ENCODE measurements around the gene CDH13. TPM values are rescaled to one million over a fixed set of nuclear protein-coding genes. Genes with fewer than 3 reads are reported as not detected.

Gene CDH13
- total and polyA plus RNA-seq, 2 experiments from 2014 or later: 1.2 to 1.5 TPM

DNA sequence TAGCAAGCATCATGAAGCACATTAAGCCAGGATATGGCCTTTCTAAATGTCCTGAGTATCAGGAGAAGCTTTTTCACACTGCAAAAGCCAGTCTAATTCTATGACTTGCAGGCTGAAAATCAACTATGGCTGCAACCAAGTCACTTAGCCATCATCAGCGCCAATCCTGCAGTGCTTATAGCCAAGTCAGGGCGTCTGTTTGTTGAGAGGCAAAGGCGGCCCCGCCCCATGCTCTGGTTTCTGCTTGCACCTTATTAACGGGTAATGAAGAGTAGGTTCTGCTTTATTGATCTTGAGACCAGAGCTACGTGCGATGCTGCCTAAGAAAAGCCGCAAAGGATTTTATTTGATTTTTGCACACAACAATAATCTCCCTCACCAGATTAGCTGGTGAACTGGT lies 88.4 kb downstream of the CDH13 start:
- DNase-seq (ENCODE audit: low spot score): no peak
- Histone ChIP-seq H3K27me3 (peaks cover 10% of the 10 kb centered on the region), H3K79me2 (no peaks in the 10 kb centered on the region), H4K20me1 (ENCODE audit: insufficient read depth, poor library complexity, severe bottlenecking) (no peaks in the 10 kb centered on the region), H3K36me3 (replicated peaks; ENCODE audit: insufficient read depth, low read depth) (no peaks in the 10 kb centered on the region), H3K27ac (no peak overlapping the region), H3K4me3 (no peak overlapping the region), H3K9me3 (ENCODE audit: low read depth) (no peaks in the 10 kb centered on the region), H2AFZ (no peak overlapping the region), H3K4me1 (ENCODE audit: insufficient read depth) (no peaks in the 10 kb centered on the region), H3K4me2 (no peak overlapping the region), H3K9me2 (replicated peaks; ENCODE audit: insufficient read depth) (no peaks in the 10 kb centered on the region)
- TF ChIP-seq EZH2phosphoT487 (IDR thresholded peaks at IDR 0.05; ENCODE audit: low read depth, severe bottlenecking, unreplicated experiment) (no peak), EZH2 (IDR thresholded peaks at IDR 0.05; ENCODE audit: borderline replicate concordance) (no peak)
- TF ChIP-seq, protein P1, sequence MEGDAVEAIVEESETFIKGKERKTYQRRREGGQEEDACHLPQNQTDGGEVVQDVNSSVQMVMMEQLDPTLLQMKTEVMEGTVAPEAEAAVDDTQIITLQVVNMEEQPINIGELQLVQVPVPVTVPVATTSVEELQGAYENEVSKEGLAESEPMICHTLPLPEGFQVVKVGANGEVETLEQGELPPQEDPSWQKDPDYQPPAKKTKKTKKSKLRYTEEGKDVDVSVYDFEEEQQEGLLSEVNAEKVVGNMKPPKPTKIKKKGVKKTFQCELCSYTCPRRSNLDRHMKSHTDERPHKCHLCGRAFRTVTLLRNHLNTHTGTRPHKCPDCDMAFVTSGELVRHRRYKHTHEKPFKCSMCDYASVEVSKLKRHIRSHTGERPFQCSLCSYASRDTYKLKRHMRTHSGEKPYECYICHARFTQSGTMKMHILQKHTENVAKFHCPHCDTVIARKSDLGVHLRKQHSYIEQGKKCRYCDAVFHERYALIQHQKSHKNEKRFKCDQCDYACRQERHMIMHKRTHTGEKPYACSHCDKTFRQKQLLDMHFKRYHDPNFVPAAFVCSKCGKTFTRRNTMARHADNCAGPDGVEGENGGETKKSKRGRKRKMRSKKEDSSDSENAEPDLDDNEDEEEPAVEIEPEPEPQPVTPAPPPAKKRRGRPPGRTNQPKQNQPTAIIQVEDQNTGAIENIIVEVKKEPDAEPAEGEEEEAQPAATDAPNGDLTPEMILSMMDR (IDR thresholded peaks at IDR 0.05; ENCODE audit: poor library complexity): no peak
- 49% methylated on average over 8 of the region's 8 CpGs for WGBS (ENCODE audit: low lambda C conversion rate, missing lambda C conversion rate)

DNA sequence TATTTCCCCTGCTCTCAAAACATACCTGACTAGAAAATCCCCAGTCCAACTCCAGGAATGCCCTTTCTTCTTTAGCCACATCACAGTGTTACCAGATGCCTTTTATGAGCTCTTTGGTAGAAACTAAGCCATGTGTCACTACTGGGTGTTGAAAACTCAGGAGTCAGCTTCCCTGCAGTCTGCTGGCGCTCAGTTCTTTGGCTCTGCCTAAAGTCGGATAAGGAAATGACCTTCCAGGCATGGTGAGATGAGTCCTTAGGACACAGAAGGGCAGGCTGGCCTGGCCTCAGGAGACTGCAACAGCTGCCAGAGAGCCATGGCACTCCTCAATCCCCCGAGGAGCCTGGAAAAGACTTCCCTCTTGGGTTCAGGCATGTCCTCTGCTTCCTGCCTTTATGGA lies 89.1 kb downstream of the CDH13 start:
- TF ChIP-seq EZH2phosphoT487 (IDR thresholded peaks at IDR 0.05; ENCODE audit: low read depth, severe bottlenecking, unreplicated experiment): no peak
- TF ChIP-seq EZH2 (IDR thresholded peaks at IDR 0.05; ENCODE audit: borderline replicate concordance): no peak
- TF ChIP-seq, protein P1 (IDR thresholded peaks at IDR 0.05; ENCODE audit: poor library complexity): no peak

DNA sequence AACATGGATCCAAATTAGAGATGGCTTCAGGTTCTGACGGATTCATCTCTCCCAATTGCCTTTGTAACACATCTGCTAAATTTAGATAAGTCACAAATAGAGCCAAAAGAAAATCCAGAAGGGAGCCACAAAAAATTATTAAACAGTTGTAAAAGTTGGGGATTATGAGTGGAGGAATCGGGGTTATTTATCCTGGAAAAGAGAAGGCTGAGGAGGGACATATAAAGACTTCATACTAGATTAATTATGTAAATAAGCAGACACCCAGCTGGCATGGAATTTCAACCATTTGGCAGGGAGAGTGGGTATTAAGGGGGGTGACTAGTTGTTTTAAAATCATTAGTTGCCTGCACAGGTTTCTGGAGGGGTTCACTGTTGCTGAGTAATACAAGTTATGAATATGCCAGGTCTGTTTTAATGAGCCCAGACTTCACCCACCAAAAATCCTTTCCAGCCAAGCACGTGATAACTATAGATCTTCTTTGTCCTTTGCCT lies 89.6 kb downstream of the CDH13 start:
- Histone ChIP-seq H3K4me3 (no peak overlapping the region), H3K9me2 (replicated peaks; ENCODE audit: insufficient read depth) (no peaks in the 10 kb centered on the region), H4K20me1 (ENCODE audit: insufficient read depth, poor library complexity, severe bottlenecking) (no peaks in the 10 kb centered on the region), H2AFZ (no peak overlapping the region), H3K79me2 (no peaks in the 10 kb centered on the region), H3K27me3 (peaks cover 10% of the 10 kb centered on the region), H3K9me3 (ENCODE audit: low read depth) (no peaks in the 10 kb centered on the region), H3K27ac (no peak overlapping the region), H3K4me2 (no peak overlapping the region), H3K4me1 (ENCODE audit: insufficient read depth) (no peaks in the 10 kb centered on the region), H3K36me3 (replicated peaks; ENCODE audit: insufficient read depth, low read depth) (no peaks in the 10 kb centered on the region)
- TF ChIP-seq EZH2phosphoT487 (IDR thresholded peaks at IDR 0.05; ENCODE audit: low read depth, severe bottlenecking, unreplicated experiment) (no peak), EZH2 (IDR thresholded peaks at IDR 0.05; ENCODE audit: borderline replicate concordance) (no peak)
- TF ChIP-seq, protein P1 (IDR thresholded peaks at IDR 0.05; ENCODE audit: poor library complexity): no peak
- DNase-seq (ENCODE audit: low spot score): no peak
- 83% methylated on average over 3 of the region's 3 CpGs for WGBS (ENCODE audit: low lambda C conversion rate, missing lambda C conversion rate)

More for the DNA sequence above, 89.1 kb downstream of the CDH13 start:
- DNase-seq (ENCODE audit: low spot score): no peak
- H4K20me1 ChIP-seq (ENCODE audit: insufficient read depth, poor library complexity, severe bottlenecking): no peaks in the 10 kb centered on the region
- H3K9me2 ChIP-seq (replicated peaks; ENCODE audit: insufficient read depth): no peaks in the 10 kb centered on the region
- 54% methylated on average over 3 of the region's 3 CpGs for WGBS (ENCODE audit: low lambda C conversion rate, missing lambda C conversion rate)
- H3K79me2 ChIP-seq: no peaks in the 10 kb centered on the region
- no peaks in the 10 kb centered on the region for H3K9me3 ChIP-seq (ENCODE audit: low read depth)
- no peak overlapping the region for H3K27ac ChIP-seq
- no peak overlapping the region for H2AFZ ChIP-seq
- no peak overlapping the region for H3K4me2 ChIP-seq
- H3K4me3 ChIP-seq: no peak overlapping the region
- peaks cover 10% of the 10 kb centered on the region for H3K27me3 ChIP-seq
- H3K36me3 ChIP-seq (replicated peaks; ENCODE audit: insufficient read depth, low read depth): no peaks in the 10 kb centered on the region
- no peaks in the 10 kb centered on the region for H3K4me1 ChIP-seq (ENCODE audit: insufficient read depth)

All from hepatocyte (in vitro differentiated cells).